SIG-M5 treated with dmso at 0.1 percent for 504 hours (cell line): ENCODE results near the gene JOSD2.

Experiments
- DNase-seq: peaks from one replicate; lab custom pipeline; 2025; ENCODE audit not compliant: unreplicated experiment; lab: John Stamatoyannopoulos, UW

The JOSD2 gene

GRCh38 chr19:50511069-50511822 lies at the start of gene JOSD2:
Gene JOSD2 (minus strand): TSS chr19:50511191. CDS start chr19:50510431, 760 bp downstream.
- peak; percentile 98 for DNase-seq

- DNase-seq: no peak
Observed at GRCh38 chr19:50559636-50560035, 48.6 kb upstream of the JOSD2 start.

GRCh38 chr19:50558449-50558848 lies 47.5 kb upstream of the JOSD2 start:
- no peak for DNase-seq

GRCh38 chr19:50558039-50558438 lies 47.0 kb upstream of the JOSD2 start:
- no peak for DNase-seq

- no peak for DNase-seq
Observed at GRCh38 chr19:50557009-50557613, 46.1 kb upstream of the JOSD2 start.

- DNase-seq: peak; percentile 59
Observed at GRCh38 chr19:50556282-50557008, 45.5 kb upstream of the JOSD2 start.

- DNase-seq: no peak
Observed at GRCh38 chr19:50555450-50556281, 44.7 kb upstream of the JOSD2 start.

- no peak for DNase-seq
Observed at GRCh38 chr19:50555033-50555432, 44.0 kb upstream of the JOSD2 start.

GRCh38 chr19:50554212-50554611 lies 43.2 kb upstream of the JOSD2 start:
- no peak for DNase-seq

- DNase-seq: no peak
Observed at GRCh38 chr19:50553134-50553703, 42.2 kb upstream of the JOSD2 start.

GRCh38 chr19:50552540-50552939 lies 41.5 kb upstream of the JOSD2 start:
- DNase-seq: no peak

GRCh38 chr19:50551715-50552187 lies 40.8 kb upstream of the JOSD2 start:
- no peak for DNase-seq

GRCh38 chr19:50551034-50551714 lies 40.2 kb upstream of the JOSD2 start:
- DNase-seq: no peak

- DNase-seq: no peak
Observed at GRCh38 chr19:50550594-50550966, 39.6 kb upstream of the JOSD2 start.

- DNase-seq: no peak
Observed at GRCh38 chr19:50549927-50550593, 39.1 kb upstream of the JOSD2 start.

GRCh38 chr19:50549059-50549926 lies 38.3 kb upstream of the JOSD2 start:
- no peak for DNase-seq

- no peak for DNase-seq
Observed at GRCh38 chr19:50548191-50549058, 37.4 kb upstream of the JOSD2 start.
